Right hindlimb (tissue), 1 donor: ENCODE data around the gene DNASE2.
A peak's percentile ranks its signal among the peaks of the same experiment; 100 is the strongest.
"Not testable (repeated sequence)": the region's sequence is repeated elsewhere in the genome, so short reads cannot be mapped to it uniquely, and the experiment has no call there.

Source experiments
- DNase-seq: peaks from one replicate; pipeline ENCODE4 v3.0.0-alpha.2; 2018

Gene DNASE2, protein sequence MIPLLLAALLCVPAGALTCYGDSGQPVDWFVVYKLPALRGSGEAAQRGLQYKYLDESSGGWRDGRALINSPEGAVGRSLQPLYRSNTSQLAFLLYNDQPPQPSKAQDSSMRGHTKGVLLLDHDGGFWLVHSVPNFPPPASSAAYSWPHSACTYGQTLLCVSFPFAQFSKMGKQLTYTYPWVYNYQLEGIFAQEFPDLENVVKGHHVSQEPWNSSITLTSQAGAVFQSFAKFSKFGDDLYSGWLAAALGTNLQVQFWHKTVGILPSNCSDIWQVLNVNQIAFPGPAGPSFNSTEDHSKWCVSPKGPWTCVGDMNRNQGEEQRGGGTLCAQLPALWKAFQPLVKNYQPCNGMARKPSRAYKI

GRCh38 chr19:12881172-12881808 lies at the start of gene DNASE2:
TSS of gene DNASE2 (minus strand) at chr19:12881449. CDS start at chr19:12881375, 74 bp downstream.
- peak; percentile 94 for DNase-seq

GRCh38 chr19:12930002-12930645 lies 48.9 kb upstream of the DNASE2 start:
- DNase-seq = no peak

GRCh38 chr19:12924621-12925310 lies 43.5 kb upstream of the DNASE2 start:
- no peak for DNase-seq

DNA sequence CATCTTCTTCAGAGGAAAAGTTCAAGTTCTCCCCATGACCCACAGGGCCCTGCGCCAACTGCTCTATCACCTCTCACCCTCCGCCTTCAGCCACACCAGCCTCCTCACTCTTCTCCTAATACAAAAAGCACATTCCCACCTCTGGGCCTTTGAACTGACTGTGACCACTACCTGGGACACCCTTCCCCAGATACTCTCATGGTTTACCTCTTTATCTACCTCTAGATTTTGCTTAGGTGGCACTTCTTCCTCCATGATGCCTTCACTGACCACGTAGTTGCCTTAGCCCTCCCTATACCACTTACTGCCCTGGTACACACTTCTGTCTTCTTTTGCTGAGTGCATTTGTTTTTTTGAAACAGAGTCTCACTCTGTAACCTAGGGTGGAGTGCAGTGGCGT lies 41.7 kb upstream of the DNASE2 start:
- DNase-seq = no peak

- DNase-seq = no peak
Observed at GRCh38 chr19:12921047-12921446, 39.8 kb upstream of the DNASE2 start.

- DNase-seq = no peak
Observed at GRCh38 chr19:12918253-12918652, 37.0 kb upstream of the DNASE2 start.

DNA sequence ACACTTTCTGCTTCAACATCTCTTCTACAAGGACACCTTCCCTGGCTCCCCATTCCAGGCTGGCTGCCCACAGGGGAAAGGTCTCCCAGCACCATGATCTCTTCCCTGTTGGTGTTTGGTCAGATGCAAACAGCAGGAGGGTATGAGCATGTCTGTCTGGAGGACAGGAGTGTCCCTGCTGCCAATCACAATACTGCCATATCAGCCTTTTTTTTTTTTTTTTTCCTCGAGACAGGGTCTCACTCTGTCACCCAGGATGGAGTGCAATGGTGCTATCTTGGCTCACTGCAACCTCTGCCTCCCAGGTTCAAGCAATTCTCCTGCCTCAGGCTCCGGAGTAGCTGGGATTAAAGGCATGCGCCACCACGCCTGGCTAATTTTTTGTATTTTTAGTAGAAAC lies 34.6 kb upstream of the DNASE2 start:
- not testable (repeated sequence) for DNase-seq

DNA sequence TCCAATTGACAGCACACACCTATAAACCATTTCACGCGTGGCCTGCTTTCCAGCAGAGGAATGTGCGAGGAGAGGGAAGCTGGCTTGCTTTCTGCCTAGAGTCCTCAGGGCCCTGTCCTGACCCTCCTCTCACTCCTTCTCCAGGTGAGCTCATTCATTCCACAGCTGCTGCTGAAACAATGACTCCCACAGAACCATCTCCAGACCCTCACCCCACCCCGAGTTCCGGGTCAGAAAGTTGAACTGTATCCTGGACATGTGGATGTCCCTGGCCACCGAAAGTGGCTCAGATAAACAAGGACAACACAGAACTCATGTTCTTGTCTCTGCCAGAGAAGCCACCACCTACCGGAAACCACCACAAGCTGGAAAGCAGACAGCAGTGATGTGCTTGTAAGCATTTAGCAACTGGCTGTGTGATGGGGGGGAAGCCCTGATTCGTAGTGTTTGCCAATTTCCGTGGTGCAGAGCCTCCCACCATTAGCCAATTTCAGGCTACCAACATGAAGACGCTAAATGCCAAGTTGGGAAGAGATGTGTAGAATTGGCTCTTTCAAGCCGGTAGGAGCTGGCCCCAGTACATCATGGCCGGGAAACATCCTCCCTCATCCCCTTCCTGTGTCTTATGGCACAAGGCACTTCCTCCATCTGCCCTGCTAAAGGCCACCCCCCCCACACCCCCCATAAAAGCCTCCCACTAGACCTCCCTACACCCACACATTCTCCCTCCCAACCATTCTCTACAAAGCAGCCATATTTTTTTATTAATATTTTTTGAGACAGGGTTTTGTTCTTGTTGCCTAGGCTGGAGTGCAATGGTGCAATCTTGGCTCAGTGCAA lies 32.8 kb upstream of the DNASE2 start:
- peak; percentile 61 for DNase-seq

DNA sequence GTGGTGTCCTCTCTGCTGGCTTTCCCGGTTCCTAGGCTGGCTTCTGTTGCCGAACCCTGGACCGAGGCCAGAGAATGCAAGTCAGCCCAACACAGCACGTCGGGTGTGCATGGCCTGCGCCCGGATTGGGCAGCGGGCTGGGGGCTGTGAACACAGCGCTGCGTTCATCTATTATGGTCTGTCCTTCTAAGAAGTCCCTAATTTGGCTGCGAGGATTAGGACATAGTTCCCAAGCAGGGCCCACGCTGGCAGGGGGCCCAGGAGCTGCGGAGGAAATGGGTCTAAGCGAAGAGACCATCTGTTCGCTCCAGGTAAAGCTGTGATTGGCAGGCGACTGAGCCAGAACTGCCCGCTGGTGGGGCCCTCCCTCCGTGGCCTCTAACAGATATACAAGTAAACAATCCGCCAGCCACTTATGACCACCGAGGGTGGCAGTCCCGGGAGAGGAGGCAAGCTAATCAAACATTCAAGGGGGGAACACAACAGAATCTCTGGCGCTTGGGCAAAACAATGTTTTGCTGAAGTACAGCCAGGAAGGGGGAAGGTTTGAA lies 31.8 kb upstream of the DNASE2 start:
- peak; percentile 90 for DNase-seq

- DNase-seq = no peak
Observed at GRCh38 chr19:12912571-12912970, 31.3 kb upstream of the DNASE2 start.

DNA sequence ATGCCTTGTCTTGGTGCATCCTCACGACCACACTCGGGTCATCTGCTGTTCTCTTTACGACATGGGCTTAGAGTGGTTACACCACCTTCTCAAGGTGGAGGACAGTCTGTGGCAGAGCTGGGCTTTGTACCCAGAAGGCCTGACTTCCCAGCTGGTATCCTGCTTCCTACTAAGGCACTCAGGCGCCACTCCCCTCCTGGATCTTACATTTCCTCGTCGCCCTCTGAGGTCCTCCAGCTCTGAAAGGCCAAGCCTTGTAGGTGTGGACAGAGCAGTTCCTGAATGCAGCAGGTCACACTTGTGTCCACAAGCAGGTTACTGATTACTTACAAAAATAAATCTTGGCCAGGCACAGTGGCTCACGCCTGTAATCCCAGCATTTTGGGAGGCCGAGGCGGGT lies 25.9 kb upstream of the DNASE2 start:
- DNase-seq = no peak

DNA sequence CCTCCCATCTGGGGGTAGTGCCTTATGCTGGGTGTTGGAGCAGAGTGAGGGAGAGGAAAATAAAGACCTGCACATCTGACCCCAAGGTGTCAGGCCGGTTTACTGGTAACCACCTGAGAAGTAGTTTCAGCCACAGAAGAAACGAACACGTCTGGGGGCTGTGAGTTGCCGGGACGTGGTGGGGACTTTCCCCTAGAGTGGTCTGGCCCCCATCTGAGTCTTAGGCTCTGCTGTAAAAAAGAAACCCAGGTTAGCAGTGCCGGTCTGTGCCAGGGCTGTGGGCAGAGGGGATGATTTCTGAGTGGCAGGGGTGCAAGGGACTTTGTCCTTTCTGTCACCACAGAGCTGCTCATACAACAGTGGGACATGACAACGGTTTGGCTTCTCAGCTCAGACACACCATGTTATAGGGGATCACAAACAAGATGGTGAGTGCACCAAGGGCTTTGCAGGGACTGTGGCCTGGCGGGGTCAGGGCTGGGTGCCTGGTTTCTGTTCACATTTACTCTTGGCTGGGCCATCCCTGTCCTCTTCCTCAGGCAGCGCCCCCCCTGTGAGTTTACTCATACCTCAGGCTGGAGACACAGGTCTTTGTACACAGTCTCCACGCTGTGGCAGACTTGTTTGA lies 18.8 kb upstream of the DNASE2 start:
- no peak for DNase-seq

DNA sequence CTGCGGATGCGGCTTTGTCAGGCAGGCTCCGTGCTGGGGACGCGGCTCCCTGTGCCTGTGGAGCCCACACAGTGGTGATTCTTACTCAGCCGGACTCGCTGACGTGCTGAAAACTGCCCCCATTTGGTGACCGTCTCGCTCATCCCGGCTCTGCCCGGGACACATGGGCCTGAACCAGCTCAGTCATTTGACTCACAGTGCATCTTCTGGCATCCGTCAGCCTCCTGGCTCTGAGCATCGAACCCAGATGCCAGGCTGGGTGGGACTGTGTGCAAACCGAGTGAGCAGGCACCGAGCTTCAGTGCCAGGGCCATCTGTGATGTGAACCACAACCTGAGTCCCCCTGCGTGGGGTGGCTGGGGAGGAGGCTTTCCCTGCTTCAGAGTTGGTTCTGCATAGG lies 15.2 kb upstream of the DNASE2 start:
- DNase-seq = no peak

DNA sequence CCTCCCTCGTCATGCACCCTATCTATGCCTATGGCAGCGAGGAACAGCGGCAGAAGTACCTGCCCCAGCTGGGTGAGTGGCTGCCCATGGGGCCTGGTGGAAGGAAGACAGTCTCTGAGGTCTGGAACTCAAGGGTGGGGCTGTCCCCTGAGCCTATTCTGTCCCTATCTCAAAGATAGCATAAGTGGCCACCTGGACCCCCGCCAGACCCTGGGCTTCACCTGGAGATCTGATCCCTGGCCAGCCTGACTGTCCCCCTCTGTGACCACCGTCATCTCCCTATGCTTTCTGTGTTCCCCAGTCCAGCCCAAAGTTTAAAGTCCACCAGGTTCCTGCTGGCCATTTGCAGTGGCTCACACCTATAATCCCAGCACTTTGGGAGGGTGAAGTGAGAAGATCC lies 12.3 kb upstream of the DNASE2 start:
- DNase-seq = no peak

DNA sequence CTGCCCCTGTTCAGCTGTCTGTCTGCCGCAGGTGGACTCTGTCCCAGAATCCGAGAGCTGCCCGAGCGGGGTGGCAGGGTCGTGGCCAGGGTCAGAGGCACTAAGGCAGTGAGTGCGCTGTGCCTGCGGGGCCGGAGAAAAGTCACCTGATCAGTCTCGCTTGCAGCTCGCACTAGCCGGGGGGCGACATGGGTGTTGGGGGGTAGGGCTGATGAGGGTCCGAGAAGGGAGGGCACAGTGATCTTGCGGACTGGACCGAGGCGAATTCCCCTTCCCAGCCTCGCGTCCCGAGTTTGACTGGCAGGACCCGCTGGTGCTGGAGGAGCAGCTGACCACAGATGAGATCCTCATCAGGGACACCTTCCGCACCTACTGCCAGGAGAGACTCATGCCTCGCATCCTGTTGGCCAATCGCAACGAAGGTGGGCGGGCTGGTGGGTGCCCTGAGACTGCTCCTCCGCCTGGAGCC lies 10.3 kb upstream of the DNASE2 start:
- DNase-seq = no peak

GRCh38 chr19:12890787-12891552 lies 9.7 kb upstream of the DNASE2 start, which contains the start of gene GCDH:
TSS of gene GCDH (plus strand) at chr19:12891160. CDS start at chr19:12891305, 145 bp downstream.
- peak; percentile 98 for DNase-seq

- not testable (repeated sequence) for DNase-seq
Observed at GRCh38 chr19:12890299-12890786, 9.1 kb upstream of the DNASE2 start.

GRCh38 chr19:12888006-12888603 lies 6.9 kb upstream of the DNASE2 start:
- DNase-seq = no peak

- DNase-seq = no peak
Observed at GRCh38 chr19:12886969-12887747, 5.9 kb upstream of the DNASE2 start, which contains the start of gene KLF1. TSS of gene KLF1 (minus strand) at chr19:12887201. CDS start at chr19:12887140, 61 bp downstream.
